GM13977 (cell line): ENCODE results near the gene CADM3.

Experiments
- DNase-seq: peaks from one replicate; pipeline ENCODE4 v3.0.0; 2012; ENCODE audit warnings: low spot score
- in situ Hi-C: fragments of 300-500 bp; cut with MboI; formaldehyde crosslinking; loops from one replicate; pipeline ENCODE4 v1.12.0; 2022; ENCODE audit warnings: low sequenced_read_pairs, low pct_unique_long_range_greater_than_20kb, mixed read lengths, inconsistent platforms; ENCODE audit not compliant: unreplicated experiment
- TF ChIP-seq, protein P1 (sequence below): IDR thresholded peaks from 2 replicates; pipeline ENCODE4 v1.5.1; 2012; ENCODE audit warnings: mild to moderate bottlenecking, control low read depth; ENCODE audit not compliant: insufficient read depth; ENCODE audit errors: extremely low read depth, missing control alignments

The CADM3 gene

DNA sequence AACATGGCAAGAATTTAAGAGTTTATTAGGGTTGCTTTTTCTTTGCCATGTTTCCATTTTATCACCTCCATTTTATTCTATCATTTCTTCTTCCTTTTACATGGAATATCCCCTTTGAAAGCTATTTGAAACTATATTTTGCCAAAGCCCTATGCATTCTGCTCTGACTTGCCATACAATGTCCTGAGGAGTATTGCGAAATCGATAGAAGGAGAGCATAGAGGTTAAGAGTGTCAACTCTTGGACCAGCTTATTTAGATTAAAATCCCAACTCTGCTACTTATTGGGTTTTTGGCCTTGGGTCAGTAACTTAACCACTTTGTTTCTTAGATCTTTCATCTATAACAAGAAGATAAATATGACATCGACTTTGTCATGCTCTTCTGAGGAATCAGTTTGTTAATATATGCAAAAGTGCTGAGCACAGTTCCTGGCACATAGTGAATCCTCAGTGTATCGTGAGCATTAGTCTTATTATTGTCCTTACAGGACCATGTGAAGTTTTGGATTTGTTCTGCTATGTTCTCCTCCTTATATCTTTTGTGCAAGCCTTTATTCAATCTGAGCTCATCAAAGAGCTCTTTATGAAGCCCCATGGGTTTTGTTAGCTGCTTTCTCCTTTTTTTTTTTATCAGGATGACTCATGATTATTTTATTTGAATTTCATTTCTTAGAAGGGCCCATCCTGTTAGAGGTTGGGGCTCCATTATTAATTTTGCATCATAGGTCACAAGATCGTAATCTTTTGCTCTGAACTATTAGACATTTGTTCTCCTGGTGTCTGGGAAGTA lies 50.9 kb downstream of the CADM3 start:
- TF ChIP-seq, protein P1, sequence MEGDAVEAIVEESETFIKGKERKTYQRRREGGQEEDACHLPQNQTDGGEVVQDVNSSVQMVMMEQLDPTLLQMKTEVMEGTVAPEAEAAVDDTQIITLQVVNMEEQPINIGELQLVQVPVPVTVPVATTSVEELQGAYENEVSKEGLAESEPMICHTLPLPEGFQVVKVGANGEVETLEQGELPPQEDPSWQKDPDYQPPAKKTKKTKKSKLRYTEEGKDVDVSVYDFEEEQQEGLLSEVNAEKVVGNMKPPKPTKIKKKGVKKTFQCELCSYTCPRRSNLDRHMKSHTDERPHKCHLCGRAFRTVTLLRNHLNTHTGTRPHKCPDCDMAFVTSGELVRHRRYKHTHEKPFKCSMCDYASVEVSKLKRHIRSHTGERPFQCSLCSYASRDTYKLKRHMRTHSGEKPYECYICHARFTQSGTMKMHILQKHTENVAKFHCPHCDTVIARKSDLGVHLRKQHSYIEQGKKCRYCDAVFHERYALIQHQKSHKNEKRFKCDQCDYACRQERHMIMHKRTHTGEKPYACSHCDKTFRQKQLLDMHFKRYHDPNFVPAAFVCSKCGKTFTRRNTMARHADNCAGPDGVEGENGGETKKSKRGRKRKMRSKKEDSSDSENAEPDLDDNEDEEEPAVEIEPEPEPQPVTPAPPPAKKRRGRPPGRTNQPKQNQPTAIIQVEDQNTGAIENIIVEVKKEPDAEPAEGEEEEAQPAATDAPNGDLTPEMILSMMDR: no peak
- DNase-seq: no peak
- in situ Hi-C loops: no loop called here

DNA sequence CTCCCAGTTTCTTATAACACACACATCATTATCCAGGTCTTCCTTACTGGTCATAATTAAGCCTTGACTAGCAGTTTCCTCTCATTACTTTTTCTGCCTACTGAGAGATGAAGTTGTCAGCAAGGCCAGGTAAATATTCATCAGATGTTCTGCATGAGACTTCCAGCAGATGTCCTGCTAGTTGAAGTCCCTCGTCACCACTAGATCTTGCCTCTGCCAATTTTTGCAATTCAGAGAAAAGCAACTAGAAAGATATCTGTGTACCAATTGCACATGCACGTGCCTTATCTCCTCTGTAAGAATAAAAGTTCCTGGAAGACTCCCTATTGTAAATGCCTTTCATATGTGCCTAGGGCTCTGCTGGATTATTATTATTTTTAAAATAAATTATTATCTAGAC lies 51.6 kb downstream of the CADM3 start:
- TF ChIP-seq, protein P1: no peak
- no peak for DNase-seq
- in situ Hi-C loops: no loop called here

DNA sequence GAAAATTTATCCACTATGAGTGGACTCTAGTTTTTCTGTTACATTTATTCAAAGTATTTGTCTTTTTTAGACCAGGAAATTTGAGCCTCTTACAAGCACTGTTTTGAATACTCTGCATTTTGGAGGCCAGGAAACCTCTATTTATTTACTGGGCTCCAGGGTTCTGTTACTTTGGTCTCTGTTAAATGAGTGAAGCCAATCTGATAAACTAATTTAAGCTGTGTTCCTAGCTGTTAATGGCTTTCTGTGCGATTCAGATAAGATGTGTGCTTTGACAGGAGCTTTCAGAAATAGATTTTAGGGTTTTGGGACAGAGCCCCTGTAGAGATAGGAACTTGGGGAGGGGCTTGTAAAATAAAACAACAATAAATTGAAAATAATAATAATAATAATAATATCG lies 57.1 kb downstream of the CADM3 start:
- DNase-seq: no peak
- in situ Hi-C loops: no loop called here
- TF ChIP-seq, protein P1: no peak

DNA sequence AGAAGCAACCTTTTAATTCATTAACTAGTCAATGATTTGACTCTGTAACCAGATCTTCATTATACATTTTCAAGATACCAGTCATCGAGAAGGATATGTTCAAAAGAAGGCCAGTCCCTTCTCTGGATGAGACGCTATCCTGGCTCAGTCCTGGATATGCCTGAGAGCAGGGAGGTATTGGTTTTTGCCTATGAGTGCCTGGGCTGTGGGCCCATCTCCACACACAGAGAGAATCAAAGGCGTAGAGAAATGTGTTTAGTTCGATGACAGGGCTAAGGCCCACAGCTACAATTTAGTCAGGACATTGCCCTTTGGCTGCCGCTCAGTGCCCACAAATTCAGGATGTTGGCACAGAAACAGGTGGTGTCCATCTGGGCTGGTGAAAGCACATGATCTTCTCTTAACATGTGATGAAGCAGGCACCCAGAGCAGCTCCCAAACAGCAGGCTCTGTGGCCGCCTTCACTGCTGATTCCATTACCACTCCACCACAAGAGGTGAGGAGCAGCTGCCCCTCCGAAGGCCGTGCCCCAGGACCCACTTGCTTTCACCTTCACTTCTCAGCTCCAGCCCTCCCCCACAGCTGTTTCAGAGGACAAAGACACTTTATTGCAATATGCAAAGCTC lies 58.0 kb downstream of the CADM3 start:
- in situ Hi-C loops: no loop called here

DNA sequence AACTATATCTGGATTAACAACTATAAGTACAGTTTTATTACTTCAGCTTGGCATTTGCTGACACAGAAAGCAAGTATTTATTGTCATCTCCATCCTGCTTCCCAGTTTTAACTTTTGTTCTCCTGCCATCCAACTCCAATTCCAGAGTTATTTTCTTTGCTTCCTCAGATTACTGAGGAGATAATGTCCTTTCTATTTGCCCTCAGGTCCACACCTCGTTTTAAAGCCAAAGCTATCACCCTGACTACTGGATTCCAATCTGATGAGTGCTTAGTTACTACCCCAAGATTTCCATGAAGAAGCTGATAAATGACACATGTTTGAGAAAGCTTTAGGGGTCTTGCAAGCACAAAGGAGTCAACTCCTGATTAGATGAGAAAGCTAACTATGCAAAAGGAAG lies 58.5 kb downstream of the CADM3 start:
- no peak for DNase-seq
- TF ChIP-seq, protein P1: no peak
- in situ Hi-C loops: no loop called here

More for the DNA sequence above, 58.0 kb downstream of the CADM3 start:
- no peak for DNase-seq
- TF ChIP-seq, protein P1: no peak

DNA sequence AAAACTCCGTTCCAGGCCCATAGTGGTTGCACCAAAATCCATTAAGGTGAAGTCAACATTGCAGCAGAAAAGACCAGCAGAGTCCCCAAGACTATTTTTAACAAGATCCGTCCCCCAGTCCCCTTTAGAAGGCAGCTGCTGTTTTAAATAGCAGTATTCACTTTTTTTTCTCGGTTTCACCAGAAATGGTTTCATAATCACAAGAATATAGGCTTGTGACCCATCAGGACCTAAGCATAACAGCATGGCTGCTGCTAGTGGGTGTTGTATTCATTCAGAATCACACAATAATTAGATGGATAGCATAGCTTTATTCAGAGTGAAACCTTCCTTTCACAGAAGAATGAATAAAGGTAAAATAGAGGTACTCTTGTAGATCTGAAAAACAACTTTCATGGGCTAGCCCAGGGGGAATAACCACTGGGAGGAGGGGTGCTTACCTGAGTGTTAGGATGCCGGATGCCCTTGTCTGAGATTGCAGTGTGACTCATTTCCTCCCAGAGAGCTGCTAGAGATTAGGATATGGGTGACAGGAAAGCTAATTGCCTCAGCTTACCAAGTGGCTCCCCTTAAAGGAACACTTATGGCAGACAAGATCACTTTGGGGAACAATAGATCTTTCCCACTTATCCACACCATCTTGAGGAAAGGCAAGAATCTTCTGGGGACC lies 68.3 kb downstream of the CADM3 start:
- in situ Hi-C loops: no loop called here
- TF ChIP-seq, protein P1: no peak
- DNase-seq: peak; percentile 69
